Heart right ventricle (tissue), 16 donors: Measurements from ENCODE around the gene LAMC3. TPM values are rescaled to one million over a fixed set of nuclear protein-coding genes. Genes with fewer than 3 reads are reported as not detected.

Source experiments
- ATAC-seq, 8 donors: fragments of 200-7000 bp; cut with Tn5 transposase; one replicate each; pipeline ENCODE4 v1.9.1; 2020; ENCODE audit warnings: mild to moderate bottlenecking in 8 of 8, moderate library complexity in 8 of 8, moderate number of reproducible peaks in 1 of 8
- DNase-seq, 2 donors: peaks; one replicate each; pipeline ENCODE4 v3.0.0-alpha.2; 2020
- H3K27ac ChIP-seq, 10 donors: fragments of 200-600 bp; sonication (generic) in 2 of 10; one replicate each; pipeline versions ENCODE4 v1.5.0 to v1.8.0; 2020 to 2022; ENCODE audit warnings: mild to moderate bottlenecking in 3 of 10
- H3K27me3 ChIP-seq, 7 donors: fragments of 200-600 bp; one replicate each; pipeline ENCODE4 v1.8.0; 2021 to 2022; ENCODE audit warnings: mild to moderate bottlenecking in 2 of 7
- H3K36me3 ChIP-seq, 9 donors: fragments of 200-600 bp; sonication (generic) in 1 of 9; one replicate each; pipeline versions ENCODE4 v1.5.0 to v1.8.0; 2020 to 2022; ENCODE audit warnings: mild to moderate bottlenecking in 2 of 9
- H3K4me1 ChIP-seq, 9 donors: fragments of 200-600 bp; sonication (generic) in 1 of 9; one replicate each; pipeline versions ENCODE4 v1.5.0 to v1.8.0; 2020 to 2022; ENCODE audit warnings: mild to moderate bottlenecking in 4 of 9
- H3K4me3 ChIP-seq, 10 donors: fragments of 200-600 bp; sonication (generic) in 2 of 10; one replicate each; pipeline versions ENCODE4 v1.5.0 to v1.8.0; 2020 to 2022; ENCODE audit warnings: mild to moderate bottlenecking in 7 of 10, moderate library complexity in 2 of 10
- H3K9me3 ChIP-seq, 11 donors: fragments of 200-600 bp in 10 of 11; sonication (generic) in 2 of 11; one replicate each; pipeline versions ENCODE4 v1.5.0 to v1.8.0; 2013 to 2022; ENCODE audit warnings: mild to moderate bottlenecking in 2 of 11, control low read depth in 1 of 11, moderate library complexity in 1 of 11
- WGBS, 2 donors: extraction: QIAGEN DNeasy Blood & Tissue Kit; methylation state at CpG; one replicate each; pipeline ENCODE4 v1.1.7; 2013; ENCODE audit warnings: inconsistent platforms in 1 of 2; 5-methylcytosine and 5-hydroxymethylcytosine counted together
- intact Hi-C, 10 donors: fragments of 100-400 bp; cut with DNase I; formaldehyde crosslinking; loops; one replicate each; pipeline versions ENCODE4 v1.11.1 to v1.14.2; 2022
- polyA plus RNA-seq, 2 donors: library from polyadenylated mRNA; stranded (reverse); fragments of 200-250 nt; gene quantifications; one replicate each; pipeline ENCODE4 v1.2.3, GENCODE V29; 2013
- total RNA-seq, 10 donors: library from RNA; stranded (reverse); fragmentation: NEBNext Ultra II Directional in 3 of 10; extraction: Animal tissue kit (Norgen Biotek cat#: 25700) in 3 of 10; gene quantifications; one replicate each; pipeline versions ENCODE4 v1.2.1 to v1.2.4, GENCODE V29; 2021 to 2023
- TF ChIP-seq, protein P1 (sequence below), 9 donors: fragments of 200-600 bp; sonication (generic) in 2 of 9; IDR thresholded peaks; one replicate each; pipeline versions ENCODE4 v1.5.0 to v1.8.0; 2021 to 2022; ENCODE audit warnings: antibody characterized with exemption in 9 of 9, mild to moderate bottlenecking in 5 of 9, moderate library complexity in 1 of 9
- donor health status: Arrhythmogenic right ventricular cardiomyopathy.
- donor health status: ischemic (EF 13 %, LVEDD 7.1; RV severe dilation, severe dysfunction).
- donor health status: healthy with polysubstance abuse.
- donor health status: DM: no; HTN: yes; CAD: no.
- donor health status: DM: no; HTN: no; CAD: no.
- donor health status: ischemic (EF 25% LVEDD 6.9; RV normal size, moderate dysfunction).
- donor health status: ischemic (EF 25% LVEDD 5.7; RV mildly dilated, moderate dysfunction).
- donor health status: healthy.
- donor health status: DM: yes; HTN: yes; CAD: no.
- donor health status: Ischemic cardiomyopathy.
- donor health status: ischemic (EF 35%, LVEDD 5.7; RV mildly dilated, moderate dysfunction).
- donor health status: nonischemic (EF 11% LVEDD 7.7; RV severe dilation, severe dysfunction).
- donor health status: DM: yes; HTN: yes; CAD: no.
- donor health status: PGD.
- donor health status: ischemic (EF 29% LVEDD 5.4; RV normal size, mild dysfunction).
- donor health status: nonischemic (EF 23%, LVEDD 6.1; RV moderate dilation, normal function).

LAMC3 gene
- total and polyA plus RNA-seq, 12 donors = 0.07 to 5.4 (median 0.30) TPM; not detected in 1

DNA sequence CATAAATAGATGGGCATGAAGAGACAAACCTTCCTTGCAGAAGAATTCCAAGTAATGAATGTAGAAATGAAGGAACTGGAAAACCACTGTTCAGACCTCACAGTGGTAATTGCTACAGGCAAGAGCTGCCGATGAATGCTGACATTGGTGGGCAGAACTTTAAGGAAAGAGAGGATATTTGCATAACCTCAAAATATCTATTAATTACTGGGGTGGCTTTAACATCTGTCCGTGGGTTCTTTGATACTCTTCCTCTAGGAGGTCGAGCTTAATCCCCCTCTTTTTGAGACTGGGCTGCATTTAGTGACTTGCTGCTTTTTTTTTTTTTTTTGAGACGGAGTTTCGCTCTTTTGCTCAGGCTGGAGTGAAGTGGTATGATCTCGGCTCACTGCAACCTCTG lies 34.7 kb downstream of the LAMC3 start:
- no peak overlapping the region for H3K4me3 ChIP-seq
- peaks cover 0 to 7% (median 0%) of the 10 kb centered on the region in 9 donors for H3K4me1 ChIP-seq
- TF ChIP-seq, protein P1, sequence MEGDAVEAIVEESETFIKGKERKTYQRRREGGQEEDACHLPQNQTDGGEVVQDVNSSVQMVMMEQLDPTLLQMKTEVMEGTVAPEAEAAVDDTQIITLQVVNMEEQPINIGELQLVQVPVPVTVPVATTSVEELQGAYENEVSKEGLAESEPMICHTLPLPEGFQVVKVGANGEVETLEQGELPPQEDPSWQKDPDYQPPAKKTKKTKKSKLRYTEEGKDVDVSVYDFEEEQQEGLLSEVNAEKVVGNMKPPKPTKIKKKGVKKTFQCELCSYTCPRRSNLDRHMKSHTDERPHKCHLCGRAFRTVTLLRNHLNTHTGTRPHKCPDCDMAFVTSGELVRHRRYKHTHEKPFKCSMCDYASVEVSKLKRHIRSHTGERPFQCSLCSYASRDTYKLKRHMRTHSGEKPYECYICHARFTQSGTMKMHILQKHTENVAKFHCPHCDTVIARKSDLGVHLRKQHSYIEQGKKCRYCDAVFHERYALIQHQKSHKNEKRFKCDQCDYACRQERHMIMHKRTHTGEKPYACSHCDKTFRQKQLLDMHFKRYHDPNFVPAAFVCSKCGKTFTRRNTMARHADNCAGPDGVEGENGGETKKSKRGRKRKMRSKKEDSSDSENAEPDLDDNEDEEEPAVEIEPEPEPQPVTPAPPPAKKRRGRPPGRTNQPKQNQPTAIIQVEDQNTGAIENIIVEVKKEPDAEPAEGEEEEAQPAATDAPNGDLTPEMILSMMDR (IDR thresholded peaks at IDR 0.05) = no peak
- no peak overlapping the region for H3K27ac ChIP-seq
- WGBS, 2 donors = 66 to 70% methylated on average over 6 of the region's 6 CpGs
- no peaks in the 10 kb centered on the region for H3K9me3 ChIP-seq
- peaks cover 0 to 12% (median 0%) of the 10 kb centered on the region in 7 donors for H3K27me3 ChIP-seq
- no peaks in the 10 kb centered on the region for H3K36me3 ChIP-seq
- DNase-seq (no peak), ATAC-seq (no peak)
- intact Hi-C loops = loop anchor here in 8 of 10 donors (10.0 kb wide), 4 partner anchors 169 to 579 kb away; no protein-coding TSS in a partner anchor

DNA sequence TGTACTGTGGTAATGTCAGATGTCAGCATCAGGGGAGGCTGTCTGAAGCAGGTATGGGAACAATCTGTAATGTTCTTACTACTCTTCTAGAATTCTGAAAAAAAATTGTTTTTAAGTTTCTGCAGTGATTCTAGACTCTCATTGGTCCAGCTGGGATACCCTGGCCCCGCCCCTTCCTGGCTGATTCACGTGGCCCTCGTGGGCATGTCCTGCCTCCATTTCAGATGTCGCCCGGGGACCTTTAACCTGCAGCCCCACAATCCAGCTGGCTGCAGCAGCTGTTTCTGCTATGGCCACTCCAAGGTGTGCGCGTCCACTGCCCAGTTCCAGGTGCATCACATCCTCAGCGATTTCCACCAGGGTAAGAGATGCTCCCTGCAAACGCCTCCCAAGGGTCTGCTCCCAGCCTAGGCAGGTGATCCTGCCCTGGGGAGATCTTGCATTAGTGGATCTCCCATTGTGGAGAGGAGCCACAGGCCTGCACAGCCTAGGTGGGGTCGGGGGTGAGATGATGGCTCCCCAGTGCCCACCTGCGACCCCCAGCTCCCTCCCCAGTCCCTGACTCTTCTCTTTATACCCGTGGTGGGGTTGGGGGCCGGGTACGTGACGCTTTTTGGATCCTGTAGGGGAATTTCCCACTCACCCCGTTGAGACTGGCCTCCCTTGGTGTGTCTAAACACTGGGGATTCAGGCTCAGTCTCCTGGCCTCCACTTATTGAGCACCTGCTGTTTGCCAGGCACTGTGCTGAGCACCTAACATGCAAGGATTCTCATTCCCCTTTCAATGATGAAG lies 36.5 kb downstream of the LAMC3 start:
- Histone ChIP-seq H3K9me3 (no peaks in the 10 kb centered on the region), H3K27me3 (peaks cover 0 to 6% (median 0%) of the 10 kb centered on the region in 7 donors), H3K4me1 (peaks cover 0 to 7% (median 0%) of the 10 kb centered on the region in 9 donors), H3K36me3 (no peaks in the 10 kb centered on the region), H3K4me3 (no peak overlapping the region), H3K27ac (no peak overlapping the region)
- intact Hi-C loops = loop anchor here (2.0 to 10.0 kb wide), 12 partner anchors 33 to 581 kb away; partner anchors contain the start of gene LAMC3 (in 1 of the 10)
- no peak for DNase-seq
- TF ChIP-seq, protein P1 (IDR thresholded peaks at IDR 0.05) = no peak
- 76 to 77% methylated on average over 16 of the region's 16 CpGs for WGBS, 2 donors
- no peak for ATAC-seq

DNA sequence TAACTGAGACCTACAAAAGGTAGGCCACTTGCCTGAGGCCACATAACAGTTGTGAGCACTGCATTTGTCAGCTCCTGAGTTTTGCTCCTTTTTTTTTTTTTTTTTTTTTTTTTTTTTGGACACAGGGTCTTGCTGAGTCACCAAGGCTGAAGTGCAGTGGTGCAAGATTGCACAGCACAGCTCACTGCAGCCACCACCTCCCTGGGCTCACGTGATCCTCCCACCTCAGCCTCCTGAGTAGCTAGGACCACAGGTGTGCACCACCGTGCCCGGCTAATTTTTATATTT lies 37.1 kb downstream of the LAMC3 start:
- no peak for ATAC-seq
- Histone ChIP-seq H3K36me3 (no peaks in the 10 kb centered on the region), H3K27ac (no peak overlapping the region), H3K4me3 (no peak overlapping the region), H3K4me1 (peaks cover 0 to 7% (median 0%) of the 10 kb centered on the region in 9 donors), H3K9me3 (no peaks in the 10 kb centered on the region), H3K27me3 (peaks cover 0 to 6% (median 0%) of the 10 kb centered on the region in 7 donors)
- no peak for DNase-seq
- WGBS, 2 donors = 96 to 98% methylated on average over 3 of the region's 3 CpGs
- intact Hi-C loops = loop anchor here (2.0 to 10.0 kb wide), 12 partner anchors 34 to 581 kb away; partner anchors contain the start of gene LAMC3 (in 1 of the 10)
- TF ChIP-seq, protein P1 (IDR thresholded peaks at IDR 0.05) = no peak

DNA sequence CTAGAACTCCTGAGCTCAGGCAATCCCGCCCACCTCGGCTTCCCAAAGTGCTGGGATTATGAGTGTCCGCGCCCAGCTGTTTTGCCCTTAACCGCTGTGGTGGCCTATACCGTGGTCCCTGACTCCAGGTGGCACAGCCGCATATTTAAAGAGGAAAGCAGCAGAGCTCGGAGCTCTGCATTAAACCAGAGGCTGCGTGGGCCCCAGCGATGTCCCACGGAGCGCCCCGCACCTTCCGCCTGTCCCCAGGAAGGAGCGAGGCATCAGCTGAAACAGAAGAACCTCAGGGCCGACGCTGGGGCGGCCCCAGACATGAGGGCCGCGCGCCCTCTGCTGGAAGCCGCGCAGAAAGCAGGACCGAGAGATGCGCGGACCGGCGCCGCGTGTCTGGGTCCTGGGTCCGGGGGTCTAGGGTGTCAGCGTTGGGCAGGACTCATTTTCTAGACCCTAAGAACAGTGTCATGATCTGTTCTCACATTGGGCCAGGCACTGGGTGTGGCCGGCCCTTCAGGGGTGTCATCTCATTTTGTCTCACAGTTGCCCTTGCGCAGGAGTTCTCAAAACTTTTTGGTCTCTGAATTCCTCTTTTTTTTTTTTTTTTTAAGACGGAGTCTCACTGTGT lies 37.7 kb downstream of the LAMC3 start:
- intact Hi-C loops = loop anchor here (2.0 to 10.0 kb wide), 12 partner anchors 34 to 582 kb away; partner anchors contain the start of gene LAMC3 (in 1 of the 10)
- Histone ChIP-seq H3K9me3 (no peaks in the 10 kb centered on the region), H3K4me3 (no peak overlapping the region), H3K4me1 (peaks cover 0 to 7% (median 0%) of the 10 kb centered on the region in 9 donors), H3K36me3 (no peaks in the 10 kb centered on the region), H3K27ac (no peak overlapping the region), H3K27me3 (peaks cover 0 to 6% (median 0%) of the 10 kb centered on the region in 7 donors)
- DNase-seq = peak; percentile 39 to 69
- WGBS, 2 donors = 15 to 17% methylated on average over 34 to 35 of the region's 35 CpGs
- ATAC-seq = peak; percentile 80 to 90 (median 84)
- TF ChIP-seq, protein P1 (IDR thresholded peaks at IDR 0.05) = peak; percentile 77 to 97 (median 94)
